Neutrophil (primary cell): ENCODE data around the gene MRPL1.

ENCODE experiments used
- H3K27ac ChIP-seq: fragments of 200-600 bp; sonication (generic); 2 replicates; pipeline ENCODE4 v1.5.1; 2016; ENCODE audit warnings: mild to moderate bottlenecking, moderate library complexity
- H3K27me3 ChIP-seq: fragments of 200-600 bp; sonication (generic); 2 replicates; pipeline ENCODE4 v1.6.0; 2016; ENCODE audit warnings: mild to moderate bottlenecking
- H3K36me3 ChIP-seq: fragments of 200-600 bp; sonication (generic); 2 replicates; pipeline ENCODE4 v1.5.1; 2017
- H3K4me1 ChIP-seq, 2 experiments: fragments of 200-600 bp in 1 of 2; sonication (generic) in 1 of 2; 1 replicate in 1 of 2; 2 replicates in 1 of 2; pipeline versions ENCODE4 v1.5.1 to v1.6.1; 2013 to 2016; ENCODE audit warnings: low read depth in 1 of 2, low read length in 1 of 2, mild to moderate bottlenecking in 1 of 2, moderate library complexity in 1 of 2; ENCODE audit not compliant: control insufficient read depth in 1 of 2, insufficient read depth in 1 of 2
- H3K4me3 ChIP-seq, 2 experiments: fragments of 200-600 bp in 1 of 2; sonication (generic) in 1 of 2; 1 replicate in 1 of 2; 2 replicates in 1 of 2; pipeline ENCODE4 v1.5.1; 2013 to 2016; ENCODE audit warnings: low read depth in 1 of 2, low read length in 1 of 2, mild to moderate bottlenecking in 1 of 2, moderate library complexity in 1 of 2
- H3K9me3 ChIP-seq: fragments of 200-600 bp; sonication (generic); 2 replicates; pipeline ENCODE4 v1.5.1; 2016
- CTCF ChIP-seq: fragments of 200-600 bp; sonication (generic); IDR thresholded peaks from 2 replicates; pipeline ENCODE4 v1.5.1; 2016; ENCODE audit warnings: antibody characterized with exemption

The MRPL1 gene

GRCh38 chr4:77845400-77845799, 17.2 kb upstream of the MRPL1 start:
- no peak for TF ChIP-seq CTCF
- Histone ChIP-seq H3K36me3 (no peaks in the 10 kb centered on the region), H3K27ac (no peak overlapping the region), H3K9me3 (no peaks in the 10 kb centered on the region), H3K4me3 (no peak overlapping the region), H3K27me3 (no peaks in the 10 kb centered on the region), H3K4me1 (no peaks in the 10 kb centered on the region)

- no peak for TF ChIP-seq CTCF
- no peaks in the 10 kb centered on the region for H3K9me3 ChIP-seq
- H3K36me3 ChIP-seq: no peaks in the 10 kb centered on the region
- no peaks in the 10 kb centered on the region for H3K4me1 ChIP-seq
- no peak overlapping the region for H3K27ac ChIP-seq
- H3K27me3 ChIP-seq: no peaks in the 10 kb centered on the region
- H3K4me3 ChIP-seq: no peak overlapping the region
These were observed 16.7 kb upstream of the MRPL1 start for GRCh38 chr4:77845929-77846328.

GRCh38 chr4:77848508-77848907, 14.1 kb upstream of the MRPL1 start:
- Histone ChIP-seq H3K27me3 (no peaks in the 10 kb centered on the region), H3K36me3 (no peaks in the 10 kb centered on the region), H3K4me1 (peaks cover 0 to 7% of the 10 kb centered on the region in 2 experiments), H3K4me3 (no peak overlapping the region), H3K27ac (no peak overlapping the region), H3K9me3 (no peaks in the 10 kb centered on the region)
- TF ChIP-seq CTCF: no peak

- Histone ChIP-seq H3K27me3 (no peaks in the 10 kb centered on the region), H3K4me3 (no peak overlapping the region), H3K9me3 (no peaks in the 10 kb centered on the region), H3K36me3 (no peaks in the 10 kb centered on the region), H3K27ac (no peak overlapping the region), H3K4me1 (peaks cover 0 to 12% of the 10 kb centered on the region in 2 experiments)
- no peak for TF ChIP-seq CTCF
These were observed 13.2 kb upstream of the MRPL1 start for GRCh38 chr4:77849278-77849965.

- Histone ChIP-seq H3K9me3 (no peaks in the 10 kb centered on the region), H3K27ac (peak overlapping the region; percentile 22), H3K4me3 (no peak overlapping the region), H3K4me1 (peaks cover 4 to 23% of the 10 kb centered on the region in 2 experiments), H3K36me3 (no peaks in the 10 kb centered on the region), H3K27me3 (no peaks in the 10 kb centered on the region)
- TF ChIP-seq CTCF: no peak
These were observed 9.6 kb upstream of the MRPL1 start for GRCh38 chr4:77852892-77853495.
